A673 (cell line): ENCODE measurements around the gene C2orf72. TPM values are rescaled to one million over a fixed set of nuclear protein-coding genes. Genes with fewer than 3 reads are reported as not detected.

Experiments used
- Bru-seq: library from RNA; stranded (reverse); fragments of 400-500 nt; gene quantifications from one replicate; lab custom pipeline; 2021; lab: Mats Ljungman, UMichigan
- BruChase-seq, 2 experiments: library from RNA; stranded (reverse); fragments of 400-500 nt; gene quantifications; one replicate each; lab custom pipeline; 2021; lab: Mats Ljungman, UMichigan
- BruUV-seq: library from RNA; stranded (reverse); fragments of 400-500 nt; replicated peaks from 2 replicates; lab custom pipeline; 2021; lab: Mats Ljungman, UMichigan
- CTCF ChIA-PET: fragments of 300-600 bp; sonication (Branson Sonifier 250); formaldehyde crosslinking; loops from one replicate; lab custom pipeline; 2022; ENCODE audit warnings: antibody characterized with exemption; lab: Charles Lee
- POLR2A ChIA-PET: fragments of 300-600 bp; sonication (Branson Sonifier 250); formaldehyde crosslinking; loops from one replicate; lab custom pipeline; 2022; ENCODE audit warnings: antibody characterized with exemption; ENCODE audit not compliant: low non-redundant PET; lab: Charles Lee
- DNase-seq: peaks from one replicate; pipeline ENCODE4 v3.0.0-alpha.2; 2015; ENCODE audit warnings: low spot score
- H3K27ac ChIP-seq: fragments of 200-600 bp; sonication (generic); 2 replicates; pipeline ENCODE4 v1.5.1; 2016; ENCODE audit warnings: mixed run types, low read depth, mild to moderate bottlenecking, mixed read lengths, antibody characterized with exemption, low read length; ENCODE audit not compliant: poor library complexity, severe bottlenecking
- H3K27me3 ChIP-seq: fragments of 200-600 bp; sonication (generic); replicated peaks from 2 replicates; pipeline ENCODE4 v1.6.1; 2017; ENCODE audit warnings: mixed run types, low read depth, mild to moderate bottlenecking, mixed read lengths, antibody characterized with exemption, low read length; ENCODE audit not compliant: insufficient read depth, poor library complexity
- H3K36me3 ChIP-seq: fragments of 200-600 bp; sonication (generic); 2 replicates; pipeline ENCODE4 v1.6.1; 2016; ENCODE audit warnings: mixed run types, mild to moderate bottlenecking, mixed read lengths, antibody characterized with exemption, low read length; ENCODE audit not compliant: insufficient read depth, poor library complexity, severe bottlenecking
- H3K4me1 ChIP-seq: fragments of 200-600 bp; sonication (generic); 2 replicates; pipeline ENCODE4 v1.6.1; 2017; ENCODE audit warnings: mixed run types, mild to moderate bottlenecking, mixed read lengths, antibody characterized with exemption, low read length; ENCODE audit not compliant: insufficient read depth, poor library complexity, severe bottlenecking
- H3K4me3 ChIP-seq: fragments of 200-600 bp; sonication (generic); 2 replicates; pipeline ENCODE4 v1.5.1; 2016; ENCODE audit warnings: low read depth, mixed run types, mild to moderate bottlenecking, mixed read lengths, low read length; ENCODE audit not compliant: poor library complexity, severe bottlenecking
- H3K9me3 ChIP-seq: fragments of 200-600 bp; sonication (generic); 2 replicates; pipeline ENCODE4 v1.6.1; 2016; ENCODE audit warnings: mixed run types, low read depth, mild to moderate bottlenecking, mixed read lengths, antibody characterized with exemption, low read length; ENCODE audit not compliant: poor library complexity, severe bottlenecking
- EZH2 ChIP-seq: fragments of 200-600 bp; sonication (generic); IDR thresholded peaks from 2 replicates; pipeline ENCODE4 v1.6.1; 2017; ENCODE audit warnings: borderline replicate concordance, low read depth, mild to moderate bottlenecking, mixed read lengths, antibody characterized with exemption, low read length; ENCODE audit not compliant: poor library complexity, severe bottlenecking
- intact Hi-C: fragments of 100-400 bp; cut with micrococcal nuclease; formaldehyde crosslinking; loops from one replicate; pipeline ENCODE4 v1.10.0; 2022; ENCODE audit not compliant: unreplicated experiment
- long read RNA-seq: library from polyadenylated mRNA; stranded (forward); transcript quantifications from one replicate; pipeline ENCODE4 v2.0.0, GENCODE V29; 2022
- total RNA-seq: library from RNA; stranded (reverse); gene quantifications from 2 replicates; pipeline ENCODE4 v1.2.3, GENCODE V29; 2021
- TF ChIP-seq, protein P1 (sequence below): fragments of 300-800, 200-600 bp; sonication (generic); conservative IDR thresholded peaks from 2 replicates; pipeline ENCODE4 v1.5.1; 2017; ENCODE audit warnings: low read depth, mild to moderate bottlenecking, antibody characterized with exemption, low read length, moderate library complexity, mixed read lengths

Gene C2orf72
- not detected in 2 replicates for total RNA-seq
- percentile 7 among the genes with signal in this experiment for Bru-seq, nascent RNA
- BruChase-seq, experiment 1, labeled RNA remaining after a 2-hour chase = not detected
- percentile 8 among the genes with signal in this experiment for BruChase-seq, experiment 2, labeled RNA remaining after a 6-hour chase
- long read RNA-seq = 0 reads

DNA sequence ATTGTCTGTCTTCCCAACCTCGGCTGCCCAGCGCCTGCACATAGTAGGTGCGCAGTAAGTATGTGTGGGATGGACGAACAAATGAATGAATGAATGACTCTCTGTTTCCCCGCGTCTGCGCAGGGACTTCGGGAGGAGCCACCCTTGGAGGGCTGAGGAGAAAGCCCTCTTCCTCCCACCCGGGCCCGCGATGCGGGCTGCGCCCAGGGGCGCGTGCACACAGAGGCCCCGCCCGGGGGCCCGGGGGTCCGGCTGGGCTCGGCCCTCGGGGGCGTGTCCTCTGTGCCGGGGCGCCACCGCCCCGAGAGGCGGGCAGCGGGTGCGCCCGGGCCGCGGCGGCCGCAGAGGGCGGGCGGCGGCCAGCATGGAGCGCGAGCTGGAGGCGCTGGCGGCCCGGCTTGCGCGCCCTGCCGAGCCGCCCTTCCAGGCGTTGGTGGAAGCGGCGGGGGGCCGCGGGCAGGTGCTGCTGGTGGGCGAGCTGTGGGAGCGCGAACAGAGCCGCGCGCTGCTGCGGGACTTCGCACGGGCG is at the start of gene C2orf72:
Gene C2orf72 (plus strand): TSS at position 322 of the 529 bp plus-strand sequence. CDS start 43 bp downstream, at position 365.
- TF ChIP-seq, protein P1, sequence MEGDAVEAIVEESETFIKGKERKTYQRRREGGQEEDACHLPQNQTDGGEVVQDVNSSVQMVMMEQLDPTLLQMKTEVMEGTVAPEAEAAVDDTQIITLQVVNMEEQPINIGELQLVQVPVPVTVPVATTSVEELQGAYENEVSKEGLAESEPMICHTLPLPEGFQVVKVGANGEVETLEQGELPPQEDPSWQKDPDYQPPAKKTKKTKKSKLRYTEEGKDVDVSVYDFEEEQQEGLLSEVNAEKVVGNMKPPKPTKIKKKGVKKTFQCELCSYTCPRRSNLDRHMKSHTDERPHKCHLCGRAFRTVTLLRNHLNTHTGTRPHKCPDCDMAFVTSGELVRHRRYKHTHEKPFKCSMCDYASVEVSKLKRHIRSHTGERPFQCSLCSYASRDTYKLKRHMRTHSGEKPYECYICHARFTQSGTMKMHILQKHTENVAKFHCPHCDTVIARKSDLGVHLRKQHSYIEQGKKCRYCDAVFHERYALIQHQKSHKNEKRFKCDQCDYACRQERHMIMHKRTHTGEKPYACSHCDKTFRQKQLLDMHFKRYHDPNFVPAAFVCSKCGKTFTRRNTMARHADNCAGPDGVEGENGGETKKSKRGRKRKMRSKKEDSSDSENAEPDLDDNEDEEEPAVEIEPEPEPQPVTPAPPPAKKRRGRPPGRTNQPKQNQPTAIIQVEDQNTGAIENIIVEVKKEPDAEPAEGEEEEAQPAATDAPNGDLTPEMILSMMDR = no peak
- no peak for TF ChIP-seq EZH2
- DNase-seq = no peak
- Histone ChIP-seq H3K4me3 (no peak within 1 kb of the TSS), H3K27ac (no peak within 1 kb of the TSS), H3K27me3 (peaks cover 88% of the 10 kb centered on the region), H3K9me3 (no peaks in the 10 kb centered on the region), H3K36me3 (no peaks in the 10 kb centered on the region), H3K4me1 (no peaks in the 10 kb centered on the region)
- ChIA-PET POLR2A (no interaction called here), CTCF (interaction anchor here (0.6 kb wide), 1 partner anchor 226 kb away, joined by 10 read pairs; no protein-coding TSS in a partner anchor)
- intact Hi-C loops = no loop called here
- BruUV-seq = no TSS peak

DNA sequence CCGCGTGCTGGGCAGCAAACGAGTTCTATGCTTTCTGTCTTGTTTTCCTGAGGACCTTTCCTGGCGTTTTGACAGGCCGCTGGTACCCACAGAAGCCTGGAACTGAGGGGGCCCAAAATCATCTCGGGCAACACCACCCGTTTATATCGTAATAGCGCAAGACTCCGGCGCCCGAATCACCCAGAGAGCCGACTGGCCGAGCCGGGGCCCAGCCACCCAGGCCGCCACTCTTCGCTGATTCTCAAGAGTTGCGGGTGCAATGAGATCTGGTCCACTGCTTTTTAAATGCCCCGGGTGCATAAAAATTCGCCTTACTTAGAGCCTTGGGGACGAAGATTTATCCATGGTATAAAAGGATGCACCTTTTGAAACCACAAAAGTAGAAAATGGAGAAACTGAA is 47.6 kb upstream of the C2orf72 start:
- no peaks in the 10 kb centered on the region for H3K27me3 ChIP-seq
- no peaks in the 10 kb centered on the region for H3K36me3 ChIP-seq
- no peaks in the 10 kb centered on the region for H3K4me1 ChIP-seq
- H3K4me3 ChIP-seq = no peak overlapping the region
- H3K27ac ChIP-seq = no peak overlapping the region
- intact Hi-C loops = no loop called here
- POLR2A ChIA-PET = no interaction called here
- no peaks in the 10 kb centered on the region for H3K9me3 ChIP-seq
- TF ChIP-seq, protein P1 = no peak
- TF ChIP-seq EZH2 = no peak
- CTCF ChIA-PET = interaction anchor here (1.2 kb wide), 1 partner anchor 165 kb away, joined by 3 read pairs; no protein-coding TSS in a partner anchor
- no peak for DNase-seq
- BruUV-seq = no TSS peak

DNA sequence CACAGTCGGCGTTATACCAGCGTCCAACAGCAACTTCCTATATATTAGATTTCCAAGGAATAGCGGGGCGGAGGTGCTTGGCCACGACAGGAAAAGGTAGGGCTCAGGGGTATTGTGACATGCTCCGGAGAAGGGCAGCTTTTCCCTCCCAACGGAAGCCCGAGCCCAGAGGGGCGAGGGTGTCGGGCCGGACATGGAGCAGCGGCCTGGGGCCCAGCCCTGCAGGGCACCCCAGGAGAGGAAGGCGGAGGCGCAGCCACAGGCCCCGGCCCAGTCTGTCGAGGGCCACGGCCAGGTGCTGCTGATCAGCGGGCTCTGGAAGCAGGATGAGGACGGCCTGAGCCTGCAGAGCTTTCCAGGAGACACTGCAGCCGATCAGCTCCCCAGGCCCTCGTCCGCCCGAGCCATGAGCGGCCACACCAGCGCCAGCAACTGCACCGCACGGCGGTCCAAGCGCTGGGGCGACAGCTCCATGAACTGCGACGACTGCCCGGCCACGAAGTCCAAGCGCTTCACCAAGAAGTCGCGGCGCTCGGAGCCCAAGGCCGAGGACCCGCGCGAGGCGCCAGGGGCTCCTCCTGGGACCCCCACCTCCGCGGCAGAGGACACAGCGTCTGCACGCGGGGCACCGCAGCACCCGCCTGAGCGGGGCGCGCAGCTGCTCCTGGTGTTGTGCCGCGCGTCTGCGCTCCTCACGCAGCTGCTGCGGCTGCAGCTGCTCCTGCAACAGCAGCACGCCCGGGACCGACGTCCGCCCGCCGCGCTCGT is 47.0 kb upstream of the C2orf72 start:
- H3K27me3 ChIP-seq = no peaks in the 10 kb centered on the region
- H3K9me3 ChIP-seq = no peaks in the 10 kb centered on the region
- H3K27ac ChIP-seq = no peak overlapping the region
- no peaks in the 10 kb centered on the region for H3K36me3 ChIP-seq
- BruUV-seq = no TSS peak
- intact Hi-C loops = no loop called here
- no peak for DNase-seq
- no peak overlapping the region for H3K4me3 ChIP-seq
- POLR2A ChIA-PET = no interaction called here
- TF ChIP-seq, protein P1 = no peak
- TF ChIP-seq EZH2 = no peak
- CTCF ChIA-PET = interaction anchor here (1.2 kb wide), 1 partner anchor 166 kb away, joined by 3 read pairs; no protein-coding TSS in a partner anchor
- H3K4me1 ChIP-seq = no peaks in the 10 kb centered on the region
